Spleen (tissue), 11 donors: Measurements from ENCODE around the gene RPS13. TPM values are rescaled to one million over a fixed set of nuclear protein-coding genes. Genes with fewer than 3 reads are reported as not detected.
"Not testable (repeated sequence)": the region's sequence is repeated elsewhere in the genome, so short reads cannot be mapped to it uniquely, and the experiment has no call there.

Experiments used
- DNase-seq: peaks from one replicate; pipeline ENCODE4 v3.0.0-alpha.2; 2020
- H3K27ac ChIP-seq, 8 donors: fragments of 200-600 bp; sonication (generic) in 7 of 8; 1 replicate in 4 of 8; 2 replicates in 4 of 8; pipeline versions ENCODE4 v1.5.0 to v1.8.0; 2016 to 2021; ENCODE audit warnings: inconsistent platforms in 4 of 8, mild to moderate bottlenecking in 4 of 8, moderate library complexity in 1 of 8
- H3K27me3 ChIP-seq, 7 donors: fragments of 200-600 bp; sonication (generic) in 6 of 7; replicated peaks in 1 of 7; 1 replicate in 4 of 7; 2 replicates in 3 of 7; pipeline versions ENCODE4 v1.5.0 to v1.8.0; 2016 to 2021; ENCODE audit warnings: inconsistent platforms in 3 of 7, mild to moderate bottlenecking in 1 of 7
- H3K36me3 ChIP-seq, 6 donors: fragments of 200-600 bp; sonication (generic) in 5 of 6; 1 replicate in 4 of 6; 2 replicates in 2 of 6; pipeline versions ENCODE4 v1.5.0 to v1.8.0; 2016 to 2021; ENCODE audit warnings: inconsistent platforms in 2 of 6
- H3K4me1 ChIP-seq, 6 donors: fragments of 200-600 bp; sonication (generic) in 5 of 6; 1 replicate in 3 of 6; 2 replicates in 3 of 6; pipeline versions ENCODE4 v1.5.0 to v1.8.0; 2016 to 2021; ENCODE audit warnings: inconsistent platforms in 3 of 6
- H3K4me3 ChIP-seq, 8 donors: fragments of 200-600 bp; sonication (generic) in 7 of 8; 1 replicate in 4 of 8; 2 replicates in 4 of 8; pipeline versions ENCODE4 v1.5.0 to v1.8.0; 2016 to 2021; ENCODE audit warnings: inconsistent platforms in 4 of 8, mild to moderate bottlenecking in 4 of 8, moderate library complexity in 2 of 8
- H3K9me3 ChIP-seq, 8 donors: fragments of 200-600 bp; sonication (generic) in 7 of 8; 1 replicate in 4 of 8; 2 replicates in 4 of 8; pipeline versions ENCODE4 v1.5.0 to v1.8.0; 2016 to 2021; ENCODE audit warnings: inconsistent platforms in 4 of 8
- POLR2A ChIP-seq, 3 donors: fragments of 450-650 bp; IDR thresholded peaks; one replicate each; pipeline ENCODE4 v1.5.1; 2017; ENCODE audit warnings: antibody characterized with exemption in 3 of 3, mild to moderate bottlenecking in 1 of 3
- POLR2AphosphoS5 ChIP-seq, 3 donors: sonication (generic); formaldehyde crosslinking; IDR thresholded peaks; one replicate each; pipeline ENCODE4 v1.5.1; 2017; ENCODE audit warnings: antibody characterized with exemption in 3 of 3
- WGBS, 5 donors: extraction: QIAGEN DNeasy Blood & Tissue Kit in 3 of 5; methylation state at CpG; one replicate each; pipeline versions ENCODE4 v1.1.5 to v1.1.7; 2013 to 2018; 5-methylcytosine and 5-hydroxymethylcytosine counted together
- intact Hi-C: fragments of 100-400 bp; cut with DNase I; formaldehyde crosslinking; loops from one replicate; pipeline ENCODE4 v1.15.0; 2023; ENCODE audit warnings: low total_unique reads
- polyA plus RNA-seq, 3 donors: library from polyadenylated mRNA; stranded (reverse); fragments of 200-250 nt; gene quantifications; one replicate each; pipeline ENCODE4 v1.2.1, GENCODE V29; 2013
- total RNA-seq, 7 donors: library from RNA; depleted of rRNA in 3 of 7; stranded (reverse); fragments of >200 nt in 3 of 7; fragmentation: NEBNext Ultra II Directional in 4 of 7; extraction: Animal tissue kit (Norgen Biotek cat#: 25700) in 4 of 7; gene quantifications; one replicate each; pipeline versions ENCODE4 v1.1.0 to v1.2.1, GENCODE V29; 2016 to 2021
- TF ChIP-seq, protein P1 (sequence below), 11 experiments: fragments of 200-600 bp in 7 of 11; fragments of 450-650 bp in 4 of 11; sonication (generic) in 4 of 11; IDR thresholded peaks in 8 of 11; conservative IDR thresholded peaks in 3 of 11; 1 replicate in 7 of 11; 2 replicates in 4 of 11; pipeline versions ENCODE4 v1.4.0 to v1.8.0; 2016 to 2021; ENCODE audit warnings: antibody characterized with exemption in 11 of 11, inconsistent platforms in 4 of 11, mild to moderate bottlenecking in 1 of 11
- donor health status: healthy with polysubstance abuse.
- donor health status: DM: no; HTN: no; CAD: no; lungs with moderate emphysema.
- donor health status: DM: no; HTN: no; CAD: no.
- donor health status: Bipolar disorder and iron deficiency.
- donor health status: healthy.
- donor health status: DM: no; HTN: no; CAD: no.
- donor health status: DM: yes; HTN: yes; CAD: no.

RPS13 gene
- total and polyA plus RNA-seq, 10 donors, result 755 to 4,398 (median 1,164) TPM

GRCh38 chr11:17098038-17098437, 20.6 kb upstream of the RPS13 start:
- no peaks in the 10 kb centered on the region for H3K4me1 ChIP-seq
- TF ChIP-seq POLR2A (IDR thresholded peaks at IDR 0.05) (no peak), POLR2AphosphoS5 (IDR thresholded peaks at IDR 0.05) (no peak)
- TF ChIP-seq, protein P1, sequence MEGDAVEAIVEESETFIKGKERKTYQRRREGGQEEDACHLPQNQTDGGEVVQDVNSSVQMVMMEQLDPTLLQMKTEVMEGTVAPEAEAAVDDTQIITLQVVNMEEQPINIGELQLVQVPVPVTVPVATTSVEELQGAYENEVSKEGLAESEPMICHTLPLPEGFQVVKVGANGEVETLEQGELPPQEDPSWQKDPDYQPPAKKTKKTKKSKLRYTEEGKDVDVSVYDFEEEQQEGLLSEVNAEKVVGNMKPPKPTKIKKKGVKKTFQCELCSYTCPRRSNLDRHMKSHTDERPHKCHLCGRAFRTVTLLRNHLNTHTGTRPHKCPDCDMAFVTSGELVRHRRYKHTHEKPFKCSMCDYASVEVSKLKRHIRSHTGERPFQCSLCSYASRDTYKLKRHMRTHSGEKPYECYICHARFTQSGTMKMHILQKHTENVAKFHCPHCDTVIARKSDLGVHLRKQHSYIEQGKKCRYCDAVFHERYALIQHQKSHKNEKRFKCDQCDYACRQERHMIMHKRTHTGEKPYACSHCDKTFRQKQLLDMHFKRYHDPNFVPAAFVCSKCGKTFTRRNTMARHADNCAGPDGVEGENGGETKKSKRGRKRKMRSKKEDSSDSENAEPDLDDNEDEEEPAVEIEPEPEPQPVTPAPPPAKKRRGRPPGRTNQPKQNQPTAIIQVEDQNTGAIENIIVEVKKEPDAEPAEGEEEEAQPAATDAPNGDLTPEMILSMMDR (IDR thresholded peaks at IDR 0.05 in 8 of 11, conservative IDR thresholded peaks at IDR 0.05 in 3 of 11), result no peak
- WGBS, 5 donors, result 86 to 93% (median 93%) methylated on average over 1 of the region's 1 CpG
- H3K4me3 ChIP-seq, result no peak overlapping the region
- intact Hi-C loops, result no loop called here
- H3K36me3 ChIP-seq, result peaks cover 0 to 100% (median 61%) of the 10 kb centered on the region in 6 donors
- peak overlapping the region in 6 of 8 donors; percentile 20 to 75 (median 60) for H3K27ac ChIP-seq
- H3K9me3 ChIP-seq, result no peaks in the 10 kb centered on the region
- no peak for DNase-seq
- no peaks in the 10 kb centered on the region for H3K27me3 ChIP-seq

- H3K27me3 ChIP-seq, H3K4me3 ChIP-seq, DNase-seq, H3K27ac ChIP-seq, H3K9me3 ChIP-seq, H3K4me1 ChIP-seq: not testable (repeated sequence)
- intact Hi-C loops, result loop anchor here (10.0 kb wide), 1 partner anchor 119 kb away; the partner anchor contains the start of gene PIK3C2A
- WGBS, 5 donors, result 85 to 94% (median 90%) methylated on average over 16 of the region's 16 CpGs
- H3K36me3 ChIP-seq, result peaks cover 3 to 49% (median 31%) of the 10 kb centered on the region in 6 donors
These were observed 8.5 kb upstream of the RPS13 start for GRCh38 chr11:17085976-17086375.

- 0 to 1% (median 0%) methylated on average over 19 to 20 of the region's 20 CpGs; no CpG with 5 or more reads in 1 of the 5 donors for WGBS, 5 donors
- Histone ChIP-seq H3K9me3 (no peaks in the 10 kb centered on the region), H3K27ac (peak overlapping the region; percentile 91 to 96 (median 95)), H3K36me3 (peaks cover 0 to 45% (median 36%) of the 10 kb centered on the region in 6 donors), H3K27me3 (no peaks in the 10 kb centered on the region), H3K4me3 (peak overlapping the region; percentile 65 to 90 (median 82)), H3K4me1 (peaks cover 26 to 46% (median 40%) of the 10 kb centered on the region in 6 donors)
- intact Hi-C loops, result loop anchor here (5.0 kb wide), 1 partner anchor 200 kb away; the partner anchor contains the start of gene NUCB2
- TF ChIP-seq, protein P1 (IDR thresholded peaks at IDR 0.05 in 8 of 11, conservative IDR thresholded peaks at IDR 0.05 in 3 of 11), result no peak
- TF ChIP-seq POLR2AphosphoS5 (IDR thresholded peaks at IDR 0.05) (no peak), POLR2A (IDR thresholded peaks at IDR 0.05) (no peak)
- no peak for DNase-seq
These were observed 287 bp downstream of the RPS13 start for GRCh38 chr11:17077240-17077519.

DNA sequence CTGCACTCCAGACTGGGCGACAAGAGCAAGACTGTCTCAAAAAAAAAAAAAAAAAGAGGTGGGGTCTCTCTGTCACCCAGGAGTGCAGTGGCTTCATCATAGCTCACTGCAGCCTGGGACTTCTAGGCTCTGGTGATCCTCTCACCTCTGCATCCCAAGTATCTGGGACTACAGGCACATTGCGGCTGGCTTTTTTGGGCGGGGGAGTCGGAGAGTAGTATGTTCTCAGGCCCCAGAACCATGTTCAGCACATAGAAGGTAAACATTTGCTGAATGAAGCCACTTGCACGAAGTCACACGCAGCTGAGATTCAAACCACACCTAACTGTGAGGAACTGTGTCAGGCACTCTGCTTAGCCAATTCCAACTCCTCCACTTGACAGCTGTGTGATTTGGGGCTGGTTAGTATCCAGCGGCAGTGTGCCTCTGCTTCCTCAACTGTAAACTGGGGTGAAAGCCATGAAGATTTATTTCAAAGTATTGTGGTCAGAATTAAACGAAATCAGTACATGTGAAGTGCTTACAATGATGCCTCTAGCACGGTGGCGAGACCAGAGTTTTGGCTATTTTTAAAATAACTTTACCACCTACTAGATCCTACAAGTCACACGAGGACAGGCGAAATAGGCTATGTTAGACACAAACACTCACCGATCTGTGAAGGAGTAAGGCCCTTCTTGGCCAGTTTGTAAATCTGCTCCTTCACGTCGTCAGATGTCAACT, 789 bp downstream of the RPS13 start:
- no peak for TF ChIP-seq POLR2AphosphoS5 (IDR thresholded peaks at IDR 0.05)
- no peak for TF ChIP-seq POLR2A (IDR thresholded peaks at IDR 0.05)
- TF ChIP-seq, protein P1 (IDR thresholded peaks at IDR 0.05 in 8 of 11, conservative IDR thresholded peaks at IDR 0.05 in 3 of 11), result no peak
- DNase-seq, result peak; percentile 75
- intact Hi-C loops, result loop anchor here (5.0 kb wide), 1 partner anchor 201 kb away; the partner anchor contains the start of gene NUCB2
- peaks cover 0 to 50% (median 36%) of the 10 kb centered on the region in 6 donors for H3K36me3 ChIP-seq
- H3K27ac ChIP-seq, result peak overlapping the region; percentile 91 to 96 (median 95)
- WGBS, 5 donors, result 13 to 23% (median 20%) methylated on average over 14 to 15 of the region's 15 CpGs
- no peaks in the 10 kb centered on the region for H3K9me3 ChIP-seq
- H3K27me3 ChIP-seq, result no peaks in the 10 kb centered on the region
- H3K4me3 ChIP-seq, result peak overlapping the region; percentile 65 to 90 (median 82)
- peaks cover 26 to 46% (median 40%) of the 10 kb centered on the region in 6 donors for H3K4me1 ChIP-seq
